ENCODE data around the gene CXorf58. TPM values are rescaled to one million over a fixed set of nuclear protein-coding genes. Genes with fewer than 3 reads are reported as not detected.

CXorf58 gene
- total and polyA plus RNA-seq, 2 experiments from 2014 or later, result 0.56 TPM; not detected in 1

DNA sequence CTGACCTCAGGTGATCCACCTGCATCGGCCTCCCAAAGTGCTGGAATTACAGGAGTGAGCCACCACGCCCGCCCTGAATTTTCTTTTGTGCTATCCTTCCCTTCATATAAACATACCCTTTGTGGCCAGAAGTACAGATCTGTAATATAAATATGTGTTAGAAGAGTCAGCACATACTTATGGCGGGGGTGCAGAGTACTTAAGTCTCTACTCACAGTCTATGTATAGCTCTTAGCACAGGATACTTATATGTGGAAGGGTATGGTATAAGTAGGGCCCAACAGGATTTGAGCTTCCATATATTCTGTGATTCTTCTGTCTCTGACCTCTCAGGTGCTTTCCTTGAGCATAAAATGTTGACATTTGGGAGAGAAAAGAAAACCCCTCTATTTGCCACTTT, 18.2 kb downstream of the CXorf58 start:
- H3K4me1 Mint-ChIP-seq, result no peaks in the 10 kb centered on the region
- H3K4me3 Mint-ChIP-seq, result no peak overlapping the region
- Histone ChIP-seq H3K4me2 (no peak overlapping the region), H3K79me2 (replicated peaks; ENCODE audit: insufficient read depth) (no peaks in the 10 kb centered on the region), H3K9me2 (ENCODE audit: insufficient read depth) (no peaks in the 10 kb centered on the region), H3K4me3 (no peak overlapping the region), H3F3A (replicated peaks; ENCODE audit: low read depth) (no peaks in the 10 kb centered on the region), H2AFZ (no peak overlapping the region), H4K20me1 (replicated peaks; ENCODE audit: insufficient read depth) (no peaks in the 10 kb centered on the region), H3K27me3 (ENCODE audit: insufficient read depth) (no peaks in the 10 kb centered on the region), H3K27ac (ENCODE audit: low read depth) (no peak overlapping the region), H3K36me3 (ENCODE audit: insufficient read depth) (no peaks in the 10 kb centered on the region), H3K4me1 (ENCODE audit: insufficient read depth) (no peaks in the 10 kb centered on the region)
- DNase-seq (ENCODE audit: low spot score), result no peak
- no peaks in the 10 kb centered on the region for H3K9me3 Mint-ChIP-seq
- no peaks in the 10 kb centered on the region for H3K36me3 Mint-ChIP-seq (ENCODE audit: low read depth)
- ATAC-seq, result no peak
- no peak overlapping the region for H3K27ac Mint-ChIP-seq
- TF ChIP-seq POLR2AphosphoS5 (IDR thresholded peaks at IDR 0.05; ENCODE audit: low read depth), result no peak
- no peak for TF ChIP-seq JUNB (IDR thresholded peaks at IDR 0.05; ENCODE audit: unreplicated experiment)
- TF ChIP-seq, protein P1, sequence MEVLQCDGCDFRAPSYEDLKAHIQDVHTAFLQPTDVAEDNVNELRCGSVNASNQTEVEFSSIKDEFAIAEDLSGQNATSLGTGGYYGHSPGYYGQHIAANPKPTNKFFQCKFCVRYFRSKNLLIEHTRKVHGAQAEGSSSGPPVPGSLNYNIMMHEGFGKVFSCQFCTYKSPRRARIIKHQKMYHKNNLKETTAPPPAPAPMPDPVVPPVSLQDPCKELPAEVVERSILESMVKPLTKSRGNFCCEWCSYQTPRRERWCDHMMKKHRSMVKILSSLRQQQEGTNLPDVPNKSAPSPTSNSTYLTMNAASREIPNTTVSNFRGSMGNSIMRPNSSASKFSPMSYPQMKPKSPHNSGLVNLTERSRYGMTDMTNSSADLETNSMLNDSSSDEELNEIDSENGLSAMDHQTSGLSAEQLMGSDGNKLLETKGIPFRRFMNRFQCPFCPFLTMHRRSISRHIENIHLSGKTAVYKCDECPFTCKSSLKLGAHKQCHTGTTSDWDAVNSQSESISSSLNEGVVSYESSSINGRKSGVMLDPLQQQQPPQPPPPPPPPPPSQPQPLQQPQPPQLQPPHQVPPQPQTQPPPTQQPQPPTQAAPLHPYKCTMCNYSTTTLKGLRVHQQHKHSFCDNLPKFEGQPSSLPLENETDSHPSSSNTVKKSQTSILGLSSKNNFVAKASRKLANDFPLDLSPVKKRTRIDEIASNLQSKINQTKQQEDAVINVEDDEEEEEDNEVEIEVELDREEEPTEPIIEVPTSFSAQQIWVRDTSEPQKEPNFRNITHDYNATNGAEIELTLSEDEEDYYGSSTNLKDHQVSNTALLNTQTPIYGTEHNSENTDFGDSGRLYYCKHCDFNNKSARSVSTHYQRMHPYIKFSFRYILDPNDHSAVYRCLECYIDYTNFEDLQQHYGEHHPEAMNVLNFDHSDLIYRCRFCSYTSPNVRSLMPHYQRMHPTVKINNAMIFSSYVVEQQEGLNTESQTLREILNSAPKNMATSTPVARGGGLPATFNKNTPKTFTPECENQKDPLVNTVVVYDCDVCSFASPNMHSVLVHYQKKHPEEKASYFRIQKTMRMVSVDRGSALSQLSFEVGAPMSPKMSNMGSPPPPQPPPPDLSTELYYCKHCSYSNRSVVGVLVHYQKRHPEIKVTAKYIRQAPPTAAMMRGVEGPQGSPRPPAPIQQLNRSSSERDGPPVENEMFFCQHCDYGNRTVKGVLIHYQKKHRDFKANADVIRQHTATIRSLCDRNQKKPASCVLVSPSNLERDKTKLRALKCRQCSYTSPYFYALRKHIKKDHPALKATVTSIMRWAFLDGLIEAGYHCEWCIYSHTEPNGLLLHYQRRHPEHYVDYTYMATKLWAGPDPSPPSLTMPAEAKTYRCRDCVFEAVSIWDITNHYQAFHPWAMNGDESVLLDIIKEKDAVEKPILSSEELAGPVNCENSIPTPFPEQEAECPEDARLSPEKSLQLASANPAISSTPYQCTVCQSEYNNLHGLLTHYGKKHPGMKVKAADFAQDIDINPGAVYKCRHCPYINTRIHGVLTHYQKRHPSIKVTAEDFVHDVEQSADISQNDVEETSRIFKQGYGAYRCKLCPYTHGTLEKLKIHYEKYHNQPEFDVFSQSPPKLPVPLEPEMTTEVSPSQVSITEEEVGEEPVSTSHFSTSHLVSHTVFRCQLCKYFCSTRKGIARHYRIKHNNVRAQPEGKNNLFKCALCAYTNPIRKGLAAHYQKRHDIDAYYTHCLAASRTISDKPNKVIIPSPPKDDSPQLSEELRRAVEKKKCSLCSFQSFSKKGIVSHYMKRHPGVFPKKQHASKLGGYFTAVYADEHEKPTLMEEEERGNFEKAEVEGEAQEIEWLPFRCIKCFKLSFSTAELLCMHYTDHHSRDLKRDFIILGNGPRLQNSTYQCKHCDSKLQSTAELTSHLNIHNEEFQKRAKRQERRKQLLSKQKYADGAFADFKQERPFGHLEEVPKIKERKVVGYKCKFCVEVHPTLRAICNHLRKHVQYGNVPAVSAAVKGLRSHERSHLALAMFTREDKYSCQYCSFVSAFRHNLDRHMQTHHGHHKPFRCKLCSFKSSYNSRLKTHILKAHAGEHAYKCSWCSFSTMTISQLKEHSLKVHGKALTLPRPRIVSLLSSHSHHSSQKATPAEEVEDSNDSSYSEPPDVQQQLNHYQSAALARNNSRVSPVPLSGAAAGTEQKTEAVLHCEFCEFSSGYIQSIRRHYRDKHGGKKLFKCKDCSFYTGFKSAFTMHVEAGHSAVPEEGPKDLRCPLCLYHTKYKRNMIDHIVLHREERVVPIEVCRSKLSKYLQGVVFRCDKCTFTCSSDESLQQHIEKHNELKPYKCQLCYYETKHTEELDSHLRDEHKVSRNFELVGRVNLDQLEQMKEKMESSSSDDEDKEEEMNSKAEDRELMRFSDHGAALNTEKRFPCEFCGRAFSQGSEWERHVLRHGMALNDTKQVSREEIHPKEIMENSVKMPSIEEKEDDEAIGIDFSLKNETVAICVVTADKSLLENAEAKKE (CRISPR knock-in tag; IDR thresholded peaks at IDR 0.05), result no peak
- TF ChIP-seq, protein P2, sequence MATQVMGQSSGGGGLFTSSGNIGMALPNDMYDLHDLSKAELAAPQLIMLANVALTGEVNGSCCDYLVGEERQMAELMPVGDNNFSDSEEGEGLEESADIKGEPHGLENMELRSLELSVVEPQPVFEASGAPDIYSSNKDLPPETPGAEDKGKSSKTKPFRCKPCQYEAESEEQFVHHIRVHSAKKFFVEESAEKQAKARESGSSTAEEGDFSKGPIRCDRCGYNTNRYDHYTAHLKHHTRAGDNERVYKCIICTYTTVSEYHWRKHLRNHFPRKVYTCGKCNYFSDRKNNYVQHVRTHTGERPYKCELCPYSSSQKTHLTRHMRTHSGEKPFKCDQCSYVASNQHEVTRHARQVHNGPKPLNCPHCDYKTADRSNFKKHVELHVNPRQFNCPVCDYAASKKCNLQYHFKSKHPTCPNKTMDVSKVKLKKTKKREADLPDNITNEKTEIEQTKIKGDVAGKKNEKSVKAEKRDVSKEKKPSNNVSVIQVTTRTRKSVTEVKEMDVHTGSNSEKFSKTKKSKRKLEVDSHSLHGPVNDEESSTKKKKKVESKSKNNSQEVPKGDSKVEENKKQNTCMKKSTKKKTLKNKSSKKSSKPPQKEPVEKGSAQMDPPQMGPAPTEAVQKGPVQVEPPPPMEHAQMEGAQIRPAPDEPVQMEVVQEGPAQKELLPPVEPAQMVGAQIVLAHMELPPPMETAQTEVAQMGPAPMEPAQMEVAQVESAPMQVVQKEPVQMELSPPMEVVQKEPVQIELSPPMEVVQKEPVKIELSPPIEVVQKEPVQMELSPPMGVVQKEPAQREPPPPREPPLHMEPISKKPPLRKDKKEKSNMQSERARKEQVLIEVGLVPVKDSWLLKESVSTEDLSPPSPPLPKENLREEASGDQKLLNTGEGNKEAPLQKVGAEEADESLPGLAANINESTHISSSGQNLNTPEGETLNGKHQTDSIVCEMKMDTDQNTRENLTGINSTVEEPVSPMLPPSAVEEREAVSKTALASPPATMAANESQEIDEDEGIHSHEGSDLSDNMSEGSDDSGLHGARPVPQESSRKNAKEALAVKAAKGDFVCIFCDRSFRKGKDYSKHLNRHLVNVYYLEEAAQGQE (IDR thresholded peaks at IDR 0.05; ENCODE audit: unreplicated experiment), result no peak
- TF ChIP-seq, protein P3, sequence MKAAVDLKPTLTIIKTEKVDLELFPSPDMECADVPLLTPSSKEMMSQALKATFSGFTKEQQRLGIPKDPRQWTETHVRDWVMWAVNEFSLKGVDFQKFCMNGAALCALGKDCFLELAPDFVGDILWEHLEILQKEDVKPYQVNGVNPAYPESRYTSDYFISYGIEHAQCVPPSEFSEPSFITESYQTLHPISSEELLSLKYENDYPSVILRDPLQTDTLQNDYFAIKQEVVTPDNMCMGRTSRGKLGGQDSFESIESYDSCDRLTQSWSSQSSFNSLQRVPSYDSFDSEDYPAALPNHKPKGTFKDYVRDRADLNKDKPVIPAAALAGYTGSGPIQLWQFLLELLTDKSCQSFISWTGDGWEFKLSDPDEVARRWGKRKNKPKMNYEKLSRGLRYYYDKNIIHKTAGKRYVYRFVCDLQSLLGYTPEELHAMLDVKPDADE (IDR thresholded peaks at IDR 0.05), result no peak
- TF ChIP-seq ZNF331 (CRISPR knock-in tag; IDR thresholded peaks at IDR 0.05; ENCODE audit: low read depth), result no peak
- no peak for TF ChIP-seq EZH2 (IDR thresholded peaks at IDR 0.05; ENCODE audit: low read depth, unreplicated experiment)
- TF ChIP-seq CREB1 (CRISPR knock-in tag; IDR thresholded peaks at IDR 0.05; ENCODE audit: low read depth), result no peak
- no peak for TF ChIP-seq ZNF114 (CRISPR knock-in tag; IDR thresholded peaks at IDR 0.05)
- TF ChIP-seq NANOG (IDR thresholded peaks at IDR 0.05; ENCODE audit: borderline replicate concordance), result no peak
- no peak for TF ChIP-seq EZH2phosphoT487 (IDR thresholded peaks at IDR 0.05; ENCODE audit: unreplicated experiment)
- no peak for TF ChIP-seq STAT1 (IDR thresholded peaks at IDR 0.05; ENCODE audit: unreplicated experiment)
- TF ChIP-seq, protein P4, sequence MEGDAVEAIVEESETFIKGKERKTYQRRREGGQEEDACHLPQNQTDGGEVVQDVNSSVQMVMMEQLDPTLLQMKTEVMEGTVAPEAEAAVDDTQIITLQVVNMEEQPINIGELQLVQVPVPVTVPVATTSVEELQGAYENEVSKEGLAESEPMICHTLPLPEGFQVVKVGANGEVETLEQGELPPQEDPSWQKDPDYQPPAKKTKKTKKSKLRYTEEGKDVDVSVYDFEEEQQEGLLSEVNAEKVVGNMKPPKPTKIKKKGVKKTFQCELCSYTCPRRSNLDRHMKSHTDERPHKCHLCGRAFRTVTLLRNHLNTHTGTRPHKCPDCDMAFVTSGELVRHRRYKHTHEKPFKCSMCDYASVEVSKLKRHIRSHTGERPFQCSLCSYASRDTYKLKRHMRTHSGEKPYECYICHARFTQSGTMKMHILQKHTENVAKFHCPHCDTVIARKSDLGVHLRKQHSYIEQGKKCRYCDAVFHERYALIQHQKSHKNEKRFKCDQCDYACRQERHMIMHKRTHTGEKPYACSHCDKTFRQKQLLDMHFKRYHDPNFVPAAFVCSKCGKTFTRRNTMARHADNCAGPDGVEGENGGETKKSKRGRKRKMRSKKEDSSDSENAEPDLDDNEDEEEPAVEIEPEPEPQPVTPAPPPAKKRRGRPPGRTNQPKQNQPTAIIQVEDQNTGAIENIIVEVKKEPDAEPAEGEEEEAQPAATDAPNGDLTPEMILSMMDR (conservative IDR thresholded peaks at IDR 0.05; ENCODE audit: low read depth in 2 of 2), result no peak
- H3K27me3 Mint-ChIP-seq (ENCODE audit: insufficient read depth, low read depth, poor library complexity), result no peaks in the 10 kb centered on the region
